Fibroblast of villous mesenchyme (primary cell): Measurements from ENCODE around the gene OR7C1. TPM values are rescaled to one million over a fixed set of nuclear protein-coding genes. Genes with fewer than 3 reads are reported as not detected.
A peak's percentile ranks its signal among the peaks of the same experiment; 100 is the strongest.
"Not testable (repeated sequence)": the region's sequence is repeated elsewhere in the genome, so short reads cannot be mapped to it uniquely, and the experiment has no call there.

Experiments used
- DNase-seq: peaks from one replicate; pipeline ENCODE4 v3.0.0-alpha.2; 2010; ENCODE audit warnings: low read depth
- H3K4me3 ChIP-seq: 2 replicates; pipeline ENCODE4 v1.5.1; 2011; ENCODE audit warnings: low read depth, mild to moderate bottlenecking, low read length
- total RNA-seq: library from RNA; depleted of rRNA; stranded (reverse); fragments of >200 nt; gene quantifications from 2 replicates; pipeline ENCODE4 v1.2.3, GENCODE V29; 2012
- TF ChIP-seq, protein P1 (sequence below): IDR thresholded peaks from 2 replicates; pipeline ENCODE4 v1.5.1; 2012; ENCODE audit warnings: low read depth, mild to moderate bottlenecking, low read length; ENCODE audit not compliant: insufficient read depth

OR7C1 gene
- total RNA-seq, 1 donor, result not detected

DNA sequence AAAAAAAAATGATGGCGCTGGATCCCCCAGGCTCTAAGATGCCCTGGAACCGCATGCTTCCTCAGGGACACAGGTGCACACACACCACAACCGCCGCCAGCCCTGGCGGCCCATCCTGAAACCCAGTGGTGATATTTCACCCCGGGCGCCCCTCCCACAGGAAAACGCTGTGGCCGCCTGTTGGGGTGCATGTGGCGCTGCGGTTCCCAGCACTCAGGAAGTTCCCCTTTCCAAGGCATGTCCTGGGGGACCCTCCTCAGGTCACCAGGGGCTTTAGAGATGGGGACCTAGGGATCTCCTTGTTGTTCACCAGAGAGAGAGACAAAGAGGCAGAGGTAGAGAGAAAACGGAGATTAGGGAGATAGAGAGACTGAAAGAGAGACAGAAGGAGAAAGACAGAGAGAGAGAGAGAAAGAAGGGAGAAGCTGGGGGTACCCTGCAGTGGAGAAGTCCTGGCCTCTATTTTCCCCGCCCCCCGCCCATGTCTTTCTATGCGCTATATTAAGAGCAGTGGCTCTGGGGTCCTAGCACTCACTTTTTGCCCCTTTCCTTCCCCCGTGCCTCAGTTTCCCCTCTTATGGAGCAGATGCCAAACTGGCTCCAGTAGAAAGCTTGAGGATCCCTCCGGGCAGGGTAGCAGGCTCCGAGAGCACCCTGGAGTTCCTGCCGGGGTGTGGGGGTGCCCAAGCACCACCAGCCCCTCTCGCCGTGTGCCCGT is 59.0 kb downstream of the OR7C1 start:
- no peak for DNase-seq

DNA sequence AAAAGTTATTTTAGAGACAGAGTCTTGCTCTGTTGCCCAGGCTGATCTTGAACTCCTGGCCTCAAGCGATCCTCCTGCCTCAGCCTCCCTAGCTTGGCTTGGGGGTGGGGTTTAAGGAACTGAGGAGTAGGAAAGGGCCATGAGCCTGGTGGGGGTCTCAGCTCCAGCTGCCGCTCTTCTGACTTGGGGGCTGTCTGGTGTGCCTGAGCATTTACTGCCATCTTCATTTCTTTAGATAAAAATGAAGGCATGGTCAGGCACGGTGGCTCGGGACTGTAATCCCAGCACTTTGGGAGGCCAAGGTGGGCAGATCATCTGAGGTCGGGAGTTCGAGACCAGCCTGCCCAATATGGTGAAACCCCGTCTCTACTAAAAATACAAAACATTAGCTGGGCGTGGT is 59.7 kb downstream of the OR7C1 start:
- H3K4me3 ChIP-seq, result peak overlapping the region; percentile 62

More for the DNA sequence above, 59.0 kb downstream of the OR7C1 start:
- peak overlapping the region; percentile 62 for H3K4me3 ChIP-seq
- TF ChIP-seq, protein P1, sequence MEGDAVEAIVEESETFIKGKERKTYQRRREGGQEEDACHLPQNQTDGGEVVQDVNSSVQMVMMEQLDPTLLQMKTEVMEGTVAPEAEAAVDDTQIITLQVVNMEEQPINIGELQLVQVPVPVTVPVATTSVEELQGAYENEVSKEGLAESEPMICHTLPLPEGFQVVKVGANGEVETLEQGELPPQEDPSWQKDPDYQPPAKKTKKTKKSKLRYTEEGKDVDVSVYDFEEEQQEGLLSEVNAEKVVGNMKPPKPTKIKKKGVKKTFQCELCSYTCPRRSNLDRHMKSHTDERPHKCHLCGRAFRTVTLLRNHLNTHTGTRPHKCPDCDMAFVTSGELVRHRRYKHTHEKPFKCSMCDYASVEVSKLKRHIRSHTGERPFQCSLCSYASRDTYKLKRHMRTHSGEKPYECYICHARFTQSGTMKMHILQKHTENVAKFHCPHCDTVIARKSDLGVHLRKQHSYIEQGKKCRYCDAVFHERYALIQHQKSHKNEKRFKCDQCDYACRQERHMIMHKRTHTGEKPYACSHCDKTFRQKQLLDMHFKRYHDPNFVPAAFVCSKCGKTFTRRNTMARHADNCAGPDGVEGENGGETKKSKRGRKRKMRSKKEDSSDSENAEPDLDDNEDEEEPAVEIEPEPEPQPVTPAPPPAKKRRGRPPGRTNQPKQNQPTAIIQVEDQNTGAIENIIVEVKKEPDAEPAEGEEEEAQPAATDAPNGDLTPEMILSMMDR, result no peak

DNA sequence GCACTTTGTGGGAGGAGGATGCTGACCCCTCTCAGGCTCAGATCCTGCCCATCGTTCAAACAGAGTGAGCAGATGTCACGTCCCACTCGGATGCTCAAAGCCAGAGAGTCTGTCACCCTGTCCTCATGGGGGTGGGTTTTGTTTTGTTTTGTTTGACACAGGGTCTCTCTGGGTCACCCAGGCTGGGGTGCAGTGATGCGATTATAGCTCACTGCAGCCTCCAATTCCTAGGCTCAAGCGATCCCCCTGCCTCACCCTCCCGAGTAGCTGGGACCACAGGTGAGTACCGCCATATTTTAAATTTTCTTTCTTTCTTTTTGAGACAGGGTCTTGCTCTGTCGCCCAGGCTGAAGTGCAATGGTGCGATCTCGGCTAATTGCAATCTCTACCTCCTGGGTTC is 60.6 kb downstream of the OR7C1 start:
- DNase-seq, result no peak
- TF ChIP-seq, protein P1, result no peak
- no peak overlapping the region for H3K4me3 ChIP-seq

More for the DNA sequence above, 59.7 kb downstream of the OR7C1 start:
- not testable (repeated sequence) for DNase-seq

DNA sequence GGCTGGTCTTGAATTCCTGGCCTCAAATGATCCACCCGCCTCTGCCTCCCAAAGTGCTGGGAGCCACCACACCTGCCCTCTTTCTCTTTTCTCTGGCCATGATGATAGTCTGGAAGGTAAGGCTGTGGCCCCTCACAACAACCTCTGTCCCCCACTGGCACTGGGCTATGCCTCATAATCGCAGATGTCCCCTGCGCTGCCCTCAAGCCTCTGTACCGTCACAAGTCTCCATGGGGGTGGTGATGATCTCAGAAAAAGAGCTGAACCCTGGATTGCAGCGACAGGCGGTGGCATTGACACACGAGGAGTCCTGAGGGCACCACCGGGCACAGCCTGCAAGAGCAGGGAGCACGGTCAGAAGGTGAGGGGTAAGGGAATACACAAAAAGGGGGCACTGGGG is 61.3 kb downstream of the OR7C1 start:
- not testable (repeated sequence) for H3K4me3 ChIP-seq, DNase-seq

DNA sequence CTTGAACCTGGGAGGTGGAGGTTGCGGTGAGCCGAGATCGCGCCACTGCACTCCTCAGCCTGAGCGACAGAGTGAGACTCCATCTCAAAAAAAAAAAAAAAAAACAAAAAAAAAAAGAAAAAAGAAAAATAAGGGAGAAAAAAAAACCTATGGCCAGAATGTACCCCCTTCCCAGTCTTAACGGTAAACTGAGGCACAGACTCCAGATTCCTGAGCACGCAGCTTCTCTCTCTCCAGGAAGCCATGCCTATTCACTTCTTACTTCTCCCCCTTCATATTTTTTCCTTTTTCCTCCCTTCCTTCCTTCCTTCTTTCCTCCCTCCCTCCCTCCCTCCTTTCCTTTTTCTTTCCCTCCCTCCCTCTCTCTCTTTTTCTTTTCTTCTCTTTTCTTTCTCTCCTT is 62.0 kb downstream of the OR7C1 start:
- TF ChIP-seq, protein P1, result no peak
- no peak for DNase-seq
- no peak overlapping the region for H3K4me3 ChIP-seq

DNA sequence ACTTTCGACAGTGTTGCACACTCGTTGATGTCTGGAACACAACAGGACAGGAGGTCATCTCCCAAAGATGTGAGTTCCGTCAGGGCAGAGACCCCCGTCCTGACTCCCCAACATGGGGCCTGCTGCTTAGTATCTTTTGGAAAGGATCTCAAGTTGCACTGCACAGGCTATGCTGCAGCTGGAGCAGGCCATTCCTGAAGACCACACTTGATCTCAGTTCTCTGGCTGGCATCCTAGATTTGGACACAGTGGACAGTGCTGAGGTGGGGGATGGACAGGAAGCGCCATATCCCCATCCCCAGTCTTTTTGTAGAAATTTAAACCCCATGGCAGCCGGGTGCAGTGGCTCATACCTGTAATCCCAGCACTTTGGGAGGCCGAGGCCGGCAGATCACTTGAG is 62.5 kb downstream of the OR7C1 start:
- DNase-seq, result no peak
- TF ChIP-seq, protein P1, result no peak
- no peak overlapping the region for H3K4me3 ChIP-seq

DNA sequence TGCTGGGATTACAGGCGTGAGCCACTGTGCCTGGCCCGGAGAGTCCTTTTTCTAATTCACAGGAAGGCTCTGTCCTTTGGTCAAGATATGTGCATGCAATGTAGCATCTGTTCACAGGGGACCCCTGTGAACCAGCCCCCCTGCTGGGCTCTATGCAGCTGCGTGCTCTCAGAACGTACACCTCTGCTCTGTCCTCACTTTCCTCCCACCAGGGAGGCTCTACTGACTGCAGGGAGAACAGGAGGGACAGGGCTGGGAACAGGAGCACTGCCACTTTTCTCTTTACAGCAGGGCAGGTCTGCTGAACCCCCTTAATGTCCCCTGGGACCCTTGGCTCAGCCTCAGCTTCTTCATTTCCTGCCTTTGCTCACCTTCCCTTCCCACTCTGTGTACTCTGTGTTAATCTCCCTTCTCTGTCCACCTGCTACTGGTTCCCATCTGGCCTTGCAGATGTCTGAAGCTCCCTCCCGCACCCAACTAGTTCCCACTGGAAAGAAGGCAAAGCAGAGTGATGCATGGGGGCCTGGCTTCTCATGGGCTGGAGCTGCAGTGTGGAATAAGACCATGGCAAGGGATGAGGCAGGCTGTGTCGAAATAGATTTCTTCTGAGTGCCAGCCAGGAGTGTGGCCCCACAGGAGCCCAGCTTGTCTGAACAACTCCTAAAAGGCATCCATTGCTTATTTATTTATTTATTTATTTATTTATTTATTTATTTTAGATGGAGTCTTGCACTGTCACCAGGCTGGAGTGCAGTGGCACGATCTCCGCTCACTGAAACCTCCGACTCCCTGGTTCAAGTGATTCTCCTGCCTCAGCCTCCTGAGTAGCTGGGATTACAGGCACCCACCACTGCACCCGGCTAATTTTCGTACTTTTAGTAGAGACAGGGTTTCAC is 63.8 kb downstream of the OR7C1 start:
- H3K4me3 ChIP-seq, result no peak overlapping the region
- TF ChIP-seq, protein P1, result no peak
- no peak for DNase-seq
